Uterus (tissue), 4 donors: ENCODE data around the gene FBXL5. TPM values are rescaled to one million over a fixed set of nuclear protein-coding genes. Genes with fewer than 3 reads are reported as not detected.

Experiments used
- DNase-seq, 2 donors: peaks; one replicate each; pipeline ENCODE4 v3.0.0-alpha.2; 2019 to 2020
- H3K27ac ChIP-seq, 2 donors: fragments of 200-600 bp; sonication (generic); 1 replicate in 1 of 2; 2 replicates in 1 of 2; pipeline ENCODE4 v1.5.1; 2016 to 2018
- H3K27me3 ChIP-seq, 2 donors: fragments of 200-600 bp; sonication (generic); one replicate each; pipeline ENCODE4 v1.5.1; 2018 to 2019; ENCODE audit warnings: control low read depth in 1 of 2
- H3K36me3 ChIP-seq, 2 donors: fragments of 200-600 bp; sonication (generic); one replicate each; pipeline ENCODE4 v1.5.1; 2019; ENCODE audit warnings: control low read depth in 1 of 2
- H3K4me1 ChIP-seq, 2 donors: fragments of 200-600 bp; sonication (generic); one replicate each; pipeline ENCODE4 v1.5.1; 2018 to 2019; ENCODE audit warnings: control low read depth in 1 of 2
- H3K4me3 ChIP-seq, 2 donors: fragments of 200-600 bp; sonication (generic); 1 replicate in 1 of 2; 2 replicates in 1 of 2; pipeline ENCODE4 v1.5.1; 2018 to 2019; ENCODE audit warnings: mild to moderate bottlenecking in 1 of 2
- H3K9me3 ChIP-seq, 2 donors: fragments of 200-600 bp; sonication (generic); one replicate each; pipeline ENCODE4 v1.5.1; 2019; ENCODE audit warnings: control low read depth in 1 of 2
- CTCF ChIP-seq, 4 experiments: fragments of 200-600 bp in 2 of 4; fragments of 450-650 bp in 2 of 4; sonication (generic) in 2 of 4; IDR thresholded peaks; one replicate each; pipeline ENCODE4 v1.5.1; 2016 to 2019; ENCODE audit warnings: antibody characterized with exemption in 4 of 4, mild to moderate bottlenecking in 2 of 4, moderate library complexity in 1 of 4
- POLR2A ChIP-seq, 2 donors: fragments of 450-650 bp; IDR thresholded peaks; one replicate each; pipeline ENCODE4 v1.6.1; 2016; ENCODE audit warnings: antibody characterized with exemption in 2 of 2, mild to moderate bottlenecking in 1 of 2, moderate library complexity in 1 of 2
- intact Hi-C: fragments of 100-400 bp; cut with DNase I; formaldehyde crosslinking; loops from one replicate; pipeline ENCODE4 v1.15.1; 2023; ENCODE audit warnings: low total_unique reads
- total RNA-seq, 4 donors: library from RNA; depleted of rRNA in 3 of 4; stranded (reverse); fragments of >200 nt in 3 of 4; gene quantifications; one replicate each; pipeline versions ENCODE4 v1.1.0 to v1.2.4, GENCODE V29; 2014 to 2023
- donor health status: DM: yes; HTN: yes; CAD: no.

Gene FBXL5
- total RNA-seq, 4 donors from 2014 or later = 69.7 to 261 (median 136) TPM

- no peak overlapping the region for H3K4me3 ChIP-seq
- no peaks in the 10 kb centered on the region for H3K4me1 ChIP-seq
- no peak overlapping the region for H3K27ac ChIP-seq
- no peak for TF ChIP-seq POLR2A (IDR thresholded peaks at IDR 0.05)
- TF ChIP-seq CTCF (IDR thresholded peaks at IDR 0.05) = no peak
- intact Hi-C loops = no loop called here
- no peak for DNase-seq
- no peaks in the 10 kb centered on the region for H3K9me3 ChIP-seq
- H3K36me3 ChIP-seq = no peaks in the 10 kb centered on the region
- H3K27me3 ChIP-seq = no peaks in the 10 kb centered on the region
These were observed 91.3 kb downstream of the FBXL5 start for GRCh38 chr4:15563871-15564270.

GRCh38 chr4:15562623-15563022 lies 92.5 kb downstream of the FBXL5 start:
- Histone ChIP-seq H3K27me3 (no peaks in the 10 kb centered on the region), H3K4me1 (no peaks in the 10 kb centered on the region), H3K4me3 (no peak overlapping the region), H3K9me3 (no peaks in the 10 kb centered on the region), H3K27ac (no peak overlapping the region), H3K36me3 (no peaks in the 10 kb centered on the region)
- no peak for DNase-seq
- intact Hi-C loops = no loop called here
- TF ChIP-seq CTCF (IDR thresholded peaks at IDR 0.05) (no peak), POLR2A (IDR thresholded peaks at IDR 0.05) (no peak)

- Histone ChIP-seq H3K4me3 (no peak overlapping the region), H3K36me3 (no peaks in the 10 kb centered on the region), H3K27ac (no peak overlapping the region), H3K4me1 (no peaks in the 10 kb centered on the region), H3K9me3 (no peaks in the 10 kb centered on the region), H3K27me3 (no peaks in the 10 kb centered on the region)
- TF ChIP-seq POLR2A (IDR thresholded peaks at IDR 0.05) (no peak), CTCF (IDR thresholded peaks at IDR 0.05) (no peak)
- intact Hi-C loops = no loop called here
- no peak for DNase-seq
These were observed 93.0 kb downstream of the FBXL5 start for GRCh38 chr4:15562114-15562513.

DNA sequence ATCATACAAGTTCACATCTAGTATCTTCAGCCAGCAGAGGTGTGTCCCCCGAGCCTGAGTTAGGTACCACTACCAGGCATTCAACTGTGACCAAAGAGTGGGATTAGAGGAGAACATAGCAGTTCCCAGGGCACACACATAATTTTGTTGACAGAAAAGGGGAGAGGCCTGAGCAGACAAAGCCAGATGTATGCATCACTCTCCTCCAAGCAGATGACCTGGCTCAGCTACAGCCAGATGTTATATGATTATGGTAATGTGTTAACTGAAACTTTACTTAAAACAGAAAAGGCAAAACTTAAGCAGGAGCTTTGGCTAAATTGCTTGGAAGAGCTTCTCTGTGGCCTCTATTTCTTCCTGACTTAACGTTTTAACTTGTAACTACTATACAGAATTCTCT lies 96.6 kb downstream of the FBXL5 start:
- intact Hi-C loops = no loop called here
- no peak for DNase-seq
- no peaks in the 10 kb centered on the region for H3K9me3 ChIP-seq
- H3K27ac ChIP-seq = no peak overlapping the region
- H3K4me1 ChIP-seq = no peaks in the 10 kb centered on the region
- TF ChIP-seq POLR2A (IDR thresholded peaks at IDR 0.05) (no peak), CTCF (IDR thresholded peaks at IDR 0.05) (no peak)
- no peaks in the 10 kb centered on the region for H3K27me3 ChIP-seq
- no peak overlapping the region for H3K4me3 ChIP-seq
- H3K36me3 ChIP-seq = no peaks in the 10 kb centered on the region

GRCh38 chr4:15557786-15558550 lies 97.2 kb downstream of the FBXL5 start:
- Histone ChIP-seq H3K27me3 (no peaks in the 10 kb centered on the region), H3K9me3 (no peaks in the 10 kb centered on the region)
- TF ChIP-seq CTCF (IDR thresholded peaks at IDR 0.05) = no peak

More at GRCh38 chr4:15557786-15558550, 97.2 kb downstream of the FBXL5 start:
- no peaks in the 10 kb centered on the region for H3K4me1 ChIP-seq
- H3K4me3 ChIP-seq = no peak overlapping the region
- H3K27ac ChIP-seq = no peak overlapping the region
- H3K36me3 ChIP-seq = no peaks in the 10 kb centered on the region
- no peak for DNase-seq
- intact Hi-C loops = no loop called here
